ENCODE results near the gene RSPH6A.

GRCh38 chr19:45782820-45783785, 32.0 kb downstream of the RSPH6A start:
- TF ChIP-seq KAT2A (conservative IDR thresholded peaks at IDR 0.05; ENCODE audit: control insufficient read depth, low read depth, low read length): no peak
- TF ChIP-seq PRDM15 (CRISPR knock-in tag; IDR thresholded peaks at IDR 0.05): no peak
- no peak for TF ChIP-seq ZBTB33 (IDR thresholded peaks at IDR 0.05)
- no peak for TF ChIP-seq E2F4 (IDR thresholded peaks at IDR 0.05; ENCODE audit: low read depth, low read length)
- no peak for TF ChIP-seq SUZ12 (IDR thresholded peaks at IDR 0.05; ENCODE audit: unreplicated experiment)
- TF ChIP-seq ATF2 (IDR thresholded peaks at IDR 0.05; ENCODE audit: low read length): no peak
- no peak for TF ChIP-seq FOXK2 (IDR thresholded peaks at IDR 0.05)
- TF ChIP-seq CTCF (IDR thresholded peaks at IDR 0.05 in 2 of 3, conservative IDR thresholded peaks at IDR 0.05 in 1 of 3; ENCODE audit: control insufficient read depth in 2 of 3, extremely low read depth in 1 of 3, insufficient read depth in 1 of 3, low read depth in 3 of 3, low read length in 3 of 3): no peak
- TF ChIP-seq POLR2A (IDR thresholded peaks at IDR 0.05; ENCODE audit: low read depth, low read length): no peak; the same call in 1 of the 2 replicates
- no peak for TF ChIP-seq REST (IDR thresholded peaks at IDR 0.05; ENCODE audit: low read depth, low read length)
- TF ChIP-seq FOS (IDR thresholded peaks at IDR 0.05; ENCODE audit: borderline replicate concordance, extremely low read depth, insufficient read length): no peak
- TF ChIP-seq BCL3 (IDR thresholded peaks at IDR 0.05; ENCODE audit: borderline replicate concordance, insufficient read depth, low read depth, low read length, poor library complexity, severe bottlenecking): no peak
- TF ChIP-seq MXI1 (IDR thresholded peaks at IDR 0.05; ENCODE audit: low read depth, low read length): no peak
